Panc1 (cell line): Measurements from ENCODE around the gene SPINK6. TPM values are rescaled to one million over a fixed set of nuclear protein-coding genes. Genes with fewer than 3 reads are reported as not detected.

Experiments used
- ATAC-seq: fragments of 200-7000 bp; cut with Tn5 transposase; 2 replicates; pipeline ENCODE4 v1.9.1; 2020; ENCODE audit warnings: mild to moderate bottlenecking, moderate library complexity
- BruUV-seq: library from RNA; stranded (reverse); fragments of 400-500 nt; replicated peaks from 2 replicates; lab custom pipeline; 2021; lab: Mats Ljungman, UMichigan
- CTCF ChIA-PET: fragments of 300-600 bp; sonication (Branson Sonifier 250); formaldehyde crosslinking; loops from one replicate; lab custom pipeline; 2022; ENCODE audit warnings: antibody characterized with exemption; lab: Charles Lee
- POLR2A ChIA-PET: fragments of 300-600 bp; sonication (Branson Sonifier 250); formaldehyde crosslinking; loops from one replicate; lab custom pipeline; 2022; ENCODE audit warnings: antibody characterized with exemption; lab: Charles Lee
- DNase-seq: peaks from one replicate; pipeline ENCODE4 v3.0.0-alpha.2; 2010; ENCODE audit warnings: low read depth, low spot score
- H3K27ac ChIP-seq: 2 replicates; pipeline ENCODE4 v1.5.1; 2011; ENCODE audit warnings: mild to moderate bottlenecking, low read length, inconsistent platforms
- H3K27me3 ChIP-seq: fragments of 200-500 bp; sonication (Bioruptor generic); 2 replicates; pipeline ENCODE4 v1.6.0; 2014; ENCODE audit warnings: low read length, inconsistent platforms; ENCODE audit not compliant: control insufficient read depth, insufficient read depth
- H3K36me3 ChIP-seq: fragments of 200-500 bp; sonication (Bioruptor generic); 2 replicates; pipeline ENCODE4 v1.5.1; 2014; ENCODE audit warnings: inconsistent platforms, mild to moderate bottlenecking, low read length, moderate library complexity; ENCODE audit not compliant: control insufficient read depth, insufficient read depth
- H3K4me1 ChIP-seq: 2 replicates; pipeline ENCODE4 v1.5.1; 2011; ENCODE audit warnings: inconsistent platforms, mild to moderate bottlenecking, low read length, moderate library complexity; ENCODE audit not compliant: control insufficient read depth, insufficient read depth
- H3K4me3 ChIP-seq, 2 experiments: 2 replicates each; pipeline ENCODE4 v1.5.1; 2011 to 2012; ENCODE audit warnings: low read depth in 2 of 2, low read length in 2 of 2, mild to moderate bottlenecking in 2 of 2, inconsistent platforms in 1 of 2, moderate library complexity in 1 of 2
- H3K9me3 ChIP-seq: fragments of 200-500 bp; sonication (Bioruptor generic); 2 replicates; pipeline ENCODE4 v1.5.1; 2014; ENCODE audit warnings: low read depth, mild to moderate bottlenecking, inconsistent platforms, low read length, moderate library complexity; ENCODE audit not compliant: control insufficient read depth, insufficient read depth
- POLR2AphosphoS5 ChIP-seq: IDR thresholded peaks from 2 replicates; pipeline ENCODE4 v1.6.1; 2012; ENCODE audit warnings: mild to moderate bottlenecking, low read depth, low read length, moderate library complexity
- SIN3A ChIP-seq: IDR thresholded peaks from 2 replicates; pipeline ENCODE4 v1.6.1; 2012; ENCODE audit warnings: low read depth, mild to moderate bottlenecking, low read length, moderate library complexity, borderline replicate concordance; ENCODE audit not compliant: insufficient read depth
- TCF7L2 ChIP-seq: IDR thresholded peaks from 2 replicates; pipeline ENCODE4 v1.6.1; 2011; ENCODE audit warnings: mild to moderate bottlenecking, low read depth, low read length, inconsistent platforms
- in situ Hi-C: cut with HindIII; loops from 2 replicates; pipeline ENCODE4 v1.10.0; 2016; ENCODE audit warnings: low sequenced_read_pairs, low pct_unique_long_range_greater_than_20kb
- intact Hi-C: fragments of 100-400 bp; cut with micrococcal nuclease; formaldehyde crosslinking; loops from one replicate; pipeline ENCODE4 v1.10.0; 2022; ENCODE audit not compliant: unreplicated experiment
- total RNA-seq: library from RNA; stranded (reverse); gene quantifications from one replicate; pipeline ENCODE4 v1.2.1, GENCODE V29; 2021; ENCODE audit not compliant: unreplicated experiment
- TF ChIP-seq, protein P1 (sequence below): fragments of 450-650 bp; IDR thresholded peaks from 2 replicates; pipeline ENCODE4 v1.5.1; 2017; ENCODE audit warnings: mild to moderate bottlenecking
- TF ChIP-seq, protein P2 (sequence below), 2 experiments: IDR thresholded peaks; 2 replicates each; pipeline ENCODE4 v1.6.1; 2011 to 2012; ENCODE audit warnings: low read depth in 2 of 2, control low read depth in 1 of 2, low read length in 1 of 2, mild to moderate bottlenecking in 1 of 2, moderate library complexity in 1 of 2; ENCODE audit not compliant: insufficient read depth in 1 of 2

The SPINK6 gene
- total RNA-seq, 1 experiment from 2014 or later: not detected

DNA sequence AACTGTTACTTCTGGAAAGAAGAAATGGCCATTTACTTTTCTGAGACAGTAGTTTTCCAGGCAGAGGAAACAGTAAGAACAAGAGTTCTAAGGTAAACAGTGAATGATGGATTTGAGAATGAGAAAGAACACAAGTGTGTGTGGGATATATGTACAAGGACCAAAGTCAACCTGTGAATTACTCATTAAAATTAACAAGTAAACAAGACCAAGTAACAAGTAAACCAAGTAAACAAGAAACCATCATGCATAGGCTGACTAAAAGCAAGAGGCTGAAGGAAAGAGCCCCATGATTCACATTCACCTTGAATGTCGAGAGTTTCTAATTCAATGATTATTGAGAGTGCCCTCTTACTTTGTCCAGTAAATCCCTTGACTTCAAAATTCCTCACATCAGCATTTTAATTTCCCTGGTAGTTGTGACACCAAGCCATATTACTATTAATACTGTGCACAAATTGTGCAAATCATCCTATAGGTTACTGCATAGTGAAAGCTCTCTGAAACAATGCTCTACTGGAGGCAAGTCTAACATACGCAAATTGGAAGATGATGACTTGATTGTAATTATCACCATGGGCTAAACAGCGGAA lies 25.6 kb downstream of the SPINK6 start:
- no TSS peak for BruUV-seq
- POLR2A ChIA-PET: no interaction called here

GRCh38 chr5:148229840-148230239 lies 27.0 kb downstream of the SPINK6 start:
- Histone ChIP-seq H3K27me3 (no peaks in the 10 kb centered on the region), H3K27ac (no peak overlapping the region), H3K36me3 (no peaks in the 10 kb centered on the region), H3K4me3 (no peak overlapping the region), H3K9me3 (no peaks in the 10 kb centered on the region), H3K4me1 (no peaks in the 10 kb centered on the region)
- ATAC-seq (no peak), DNase-seq (no peak)
- POLR2A ChIA-PET: no interaction called here
- no TSS peak for BruUV-seq
- CTCF ChIA-PET: no interaction called here
- TF ChIP-seq POLR2AphosphoS5 (no peak), SIN3A (no peak), TCF7L2 (no peak)
- TF ChIP-seq, protein P1, sequence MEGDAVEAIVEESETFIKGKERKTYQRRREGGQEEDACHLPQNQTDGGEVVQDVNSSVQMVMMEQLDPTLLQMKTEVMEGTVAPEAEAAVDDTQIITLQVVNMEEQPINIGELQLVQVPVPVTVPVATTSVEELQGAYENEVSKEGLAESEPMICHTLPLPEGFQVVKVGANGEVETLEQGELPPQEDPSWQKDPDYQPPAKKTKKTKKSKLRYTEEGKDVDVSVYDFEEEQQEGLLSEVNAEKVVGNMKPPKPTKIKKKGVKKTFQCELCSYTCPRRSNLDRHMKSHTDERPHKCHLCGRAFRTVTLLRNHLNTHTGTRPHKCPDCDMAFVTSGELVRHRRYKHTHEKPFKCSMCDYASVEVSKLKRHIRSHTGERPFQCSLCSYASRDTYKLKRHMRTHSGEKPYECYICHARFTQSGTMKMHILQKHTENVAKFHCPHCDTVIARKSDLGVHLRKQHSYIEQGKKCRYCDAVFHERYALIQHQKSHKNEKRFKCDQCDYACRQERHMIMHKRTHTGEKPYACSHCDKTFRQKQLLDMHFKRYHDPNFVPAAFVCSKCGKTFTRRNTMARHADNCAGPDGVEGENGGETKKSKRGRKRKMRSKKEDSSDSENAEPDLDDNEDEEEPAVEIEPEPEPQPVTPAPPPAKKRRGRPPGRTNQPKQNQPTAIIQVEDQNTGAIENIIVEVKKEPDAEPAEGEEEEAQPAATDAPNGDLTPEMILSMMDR: no peak
- TF ChIP-seq, protein P2, sequence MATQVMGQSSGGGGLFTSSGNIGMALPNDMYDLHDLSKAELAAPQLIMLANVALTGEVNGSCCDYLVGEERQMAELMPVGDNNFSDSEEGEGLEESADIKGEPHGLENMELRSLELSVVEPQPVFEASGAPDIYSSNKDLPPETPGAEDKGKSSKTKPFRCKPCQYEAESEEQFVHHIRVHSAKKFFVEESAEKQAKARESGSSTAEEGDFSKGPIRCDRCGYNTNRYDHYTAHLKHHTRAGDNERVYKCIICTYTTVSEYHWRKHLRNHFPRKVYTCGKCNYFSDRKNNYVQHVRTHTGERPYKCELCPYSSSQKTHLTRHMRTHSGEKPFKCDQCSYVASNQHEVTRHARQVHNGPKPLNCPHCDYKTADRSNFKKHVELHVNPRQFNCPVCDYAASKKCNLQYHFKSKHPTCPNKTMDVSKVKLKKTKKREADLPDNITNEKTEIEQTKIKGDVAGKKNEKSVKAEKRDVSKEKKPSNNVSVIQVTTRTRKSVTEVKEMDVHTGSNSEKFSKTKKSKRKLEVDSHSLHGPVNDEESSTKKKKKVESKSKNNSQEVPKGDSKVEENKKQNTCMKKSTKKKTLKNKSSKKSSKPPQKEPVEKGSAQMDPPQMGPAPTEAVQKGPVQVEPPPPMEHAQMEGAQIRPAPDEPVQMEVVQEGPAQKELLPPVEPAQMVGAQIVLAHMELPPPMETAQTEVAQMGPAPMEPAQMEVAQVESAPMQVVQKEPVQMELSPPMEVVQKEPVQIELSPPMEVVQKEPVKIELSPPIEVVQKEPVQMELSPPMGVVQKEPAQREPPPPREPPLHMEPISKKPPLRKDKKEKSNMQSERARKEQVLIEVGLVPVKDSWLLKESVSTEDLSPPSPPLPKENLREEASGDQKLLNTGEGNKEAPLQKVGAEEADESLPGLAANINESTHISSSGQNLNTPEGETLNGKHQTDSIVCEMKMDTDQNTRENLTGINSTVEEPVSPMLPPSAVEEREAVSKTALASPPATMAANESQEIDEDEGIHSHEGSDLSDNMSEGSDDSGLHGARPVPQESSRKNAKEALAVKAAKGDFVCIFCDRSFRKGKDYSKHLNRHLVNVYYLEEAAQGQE (IDR thresholded peaks at IDR 0.05; ENCODE audit: insufficient read depth in 1 of 2, low read depth in 2 of 2, low read length in 1 of 2): no peak
- in situ Hi-C loops (no loop called here), intact Hi-C loops (no loop called here)

More for the DNA sequence above, 25.6 kb downstream of the SPINK6 start:
- no peaks in the 10 kb centered on the region for H3K4me1 ChIP-seq
- CTCF ChIA-PET: no interaction called here
- intact Hi-C loops (no loop called here), in situ Hi-C loops (no loop called here)
- no peaks in the 10 kb centered on the region for H3K36me3 ChIP-seq
- H3K4me3 ChIP-seq: no peak overlapping the region
- DNase-seq (no peak), ATAC-seq (no peak)
- H3K27ac ChIP-seq: no peak overlapping the region
- no peak for TF ChIP-seq TCF7L2
- TF ChIP-seq, protein P1: no peak
- TF ChIP-seq SIN3A: no peak
- TF ChIP-seq, protein P2 (IDR thresholded peaks at IDR 0.05; ENCODE audit: insufficient read depth in 1 of 2, low read depth in 2 of 2, low read length in 1 of 2): no peak
- no peak for TF ChIP-seq POLR2AphosphoS5
- H3K27me3 ChIP-seq: no peaks in the 10 kb centered on the region
- H3K9me3 ChIP-seq: no peaks in the 10 kb centered on the region
